IPS DF 4.7 (cell line): ENCODE measurements around the gene PSKH1.
"Not testable (repeated sequence)": the region's sequence is repeated elsewhere in the genome, so short reads cannot be mapped to it uniquely, and the experiment has no call there.

Experiments used
- DNase-seq: peaks from one replicate; pipeline ENCODE4 v3.0.0-alpha.2; 2013; ENCODE audit warnings: low spot score; ENCODE audit errors: extremely low read depth

The PSKH1 gene

GRCh38 chr16:67885976-67886375 is 7.1 kb upstream of the PSKH1 start:
- DNase-seq: no peak

GRCh38 chr16:67886387-67886786 is 6.7 kb upstream of the PSKH1 start:
- DNase-seq: no peak

- no peak for DNase-seq
Measured at GRCh38 chr16:67888331-67888730, 4.7 kb upstream of the PSKH1 start.

GRCh38 chr16:67892375-67892774 is 679 bp upstream of the PSKH1 start:
- no peak for DNase-seq

GRCh38 chr16:67893743-67894399 is 817 bp downstream of the PSKH1 start:
- no peak for DNase-seq

- DNase-seq: no peak
Measured at GRCh38 chr16:67897231-67897630, 4.2 kb downstream of the PSKH1 start.

- no peak for DNase-seq
Measured at GRCh38 chr16:67901734-67902133, 8.7 kb downstream of the PSKH1 start.

GRCh38 chr16:67902831-67903230 is 9.8 kb downstream of the PSKH1 start:
- no peak for DNase-seq

- DNase-seq: no peak
Measured at GRCh38 chr16:67907397-67908180, 14.5 kb downstream of the PSKH1 start.

GRCh38 chr16:67909056-67909742 is 16.1 kb downstream of the PSKH1 start:
- DNase-seq: no peak

- DNase-seq: no peak
Measured at GRCh38 chr16:67910158-67910557, 17.1 kb downstream of the PSKH1 start.

GRCh38 chr16:67914758-67915495 is 21.9 kb downstream of the PSKH1 start:
- DNase-seq: no peak

- not testable (repeated sequence) for DNase-seq
Measured at GRCh38 chr16:67915496-67915769, 22.4 kb downstream of the PSKH1 start.

GRCh38 chr16:67915831-67916723 is 23.0 kb downstream of the PSKH1 start:
- no peak for DNase-seq

GRCh38 chr16:67917140-67917851 is 24.2 kb downstream of the PSKH1 start:
- DNase-seq: no peak

GRCh38 chr16:67917852-67918236 is 24.8 kb downstream of the PSKH1 start:
- DNase-seq: no peak

GRCh38 chr16:67919622-67920221 is 26.7 kb downstream of the PSKH1 start:
- no peak for DNase-seq

- DNase-seq: no peak
Measured at GRCh38 chr16:67922221-67922620, 29.2 kb downstream of the PSKH1 start.

GRCh38 chr16:67922740-67923139 is 29.7 kb downstream of the PSKH1 start:
- no peak for DNase-seq
